ENCODE data around the gene PCGF3.

DNA sequence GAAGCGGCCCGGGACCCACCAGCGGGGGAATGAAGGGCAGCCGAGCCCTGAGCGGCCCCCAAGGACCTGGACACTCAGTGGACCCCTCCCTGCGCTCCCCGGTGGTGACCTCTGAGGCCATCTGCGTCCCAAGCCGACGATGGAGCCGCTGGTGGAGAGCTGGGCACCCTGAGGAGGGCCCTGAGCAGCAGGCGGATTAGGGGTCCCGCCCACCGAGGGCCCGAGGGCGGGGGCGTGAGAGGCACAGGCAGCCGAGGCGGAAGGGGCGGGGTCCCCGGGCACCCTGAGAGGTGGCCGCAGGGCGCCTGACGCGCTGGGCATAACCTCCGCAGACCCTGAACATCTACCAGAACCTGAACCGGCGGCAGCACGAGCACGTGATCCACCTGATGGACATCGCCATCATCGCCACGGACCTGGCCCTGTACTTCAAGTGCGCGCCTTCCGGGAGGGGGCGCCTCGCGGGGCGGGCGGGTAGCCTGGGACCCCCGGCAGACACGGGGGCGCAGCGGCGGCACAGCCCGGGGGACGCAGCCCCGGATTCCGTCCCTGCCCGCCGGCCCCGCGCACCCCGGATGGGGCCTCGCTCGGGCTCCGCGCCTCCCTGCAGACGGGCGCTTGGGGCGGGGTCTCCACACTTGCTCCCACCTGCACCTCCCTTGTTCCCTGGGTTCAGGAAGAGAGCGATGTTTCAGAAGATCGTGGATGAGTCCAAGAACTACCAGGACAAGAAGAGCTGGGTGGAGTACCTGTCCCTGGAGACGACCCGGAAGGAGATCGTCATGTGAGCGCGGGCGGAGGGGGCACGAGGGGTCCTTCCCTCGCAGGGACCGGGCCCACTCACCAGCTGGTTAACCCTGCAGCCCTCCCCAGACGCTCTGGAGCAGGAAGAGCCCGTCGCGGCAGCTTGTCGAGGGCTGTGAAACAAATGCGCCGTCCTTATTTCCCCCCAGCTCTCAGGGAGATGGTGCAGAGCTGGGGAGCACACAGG lies 41.9 kb upstream of the PCGF3 start:
- TF ChIP-seq, protein P1, sequence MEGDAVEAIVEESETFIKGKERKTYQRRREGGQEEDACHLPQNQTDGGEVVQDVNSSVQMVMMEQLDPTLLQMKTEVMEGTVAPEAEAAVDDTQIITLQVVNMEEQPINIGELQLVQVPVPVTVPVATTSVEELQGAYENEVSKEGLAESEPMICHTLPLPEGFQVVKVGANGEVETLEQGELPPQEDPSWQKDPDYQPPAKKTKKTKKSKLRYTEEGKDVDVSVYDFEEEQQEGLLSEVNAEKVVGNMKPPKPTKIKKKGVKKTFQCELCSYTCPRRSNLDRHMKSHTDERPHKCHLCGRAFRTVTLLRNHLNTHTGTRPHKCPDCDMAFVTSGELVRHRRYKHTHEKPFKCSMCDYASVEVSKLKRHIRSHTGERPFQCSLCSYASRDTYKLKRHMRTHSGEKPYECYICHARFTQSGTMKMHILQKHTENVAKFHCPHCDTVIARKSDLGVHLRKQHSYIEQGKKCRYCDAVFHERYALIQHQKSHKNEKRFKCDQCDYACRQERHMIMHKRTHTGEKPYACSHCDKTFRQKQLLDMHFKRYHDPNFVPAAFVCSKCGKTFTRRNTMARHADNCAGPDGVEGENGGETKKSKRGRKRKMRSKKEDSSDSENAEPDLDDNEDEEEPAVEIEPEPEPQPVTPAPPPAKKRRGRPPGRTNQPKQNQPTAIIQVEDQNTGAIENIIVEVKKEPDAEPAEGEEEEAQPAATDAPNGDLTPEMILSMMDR (IDR thresholded peaks at IDR 0.05), result no peak
- no peak for TF ChIP-seq POLR2A (IDR thresholded peaks at IDR 0.05)

Data from right lobe of liver (tissue), 4 donors.